Thyroid gland (tissue), 4 donors: ENCODE data around the gene FAM76B. TPM values are rescaled to one million over a fixed set of nuclear protein-coding genes. Genes with fewer than 3 reads are reported as not detected.

Experiments
- DNase-seq, 2 donors: peaks; one replicate each; pipeline ENCODE4 v3.0.0-alpha.2; 2019
- H3K27ac ChIP-seq, 3 donors: fragments of 200-600 bp; sonication (generic); 1 replicate in 2 of 3; 2 replicates in 1 of 3; pipeline ENCODE4 v1.5.1; 2016 to 2019; ENCODE audit warnings: mild to moderate bottlenecking in 1 of 3, moderate library complexity in 1 of 3
- H3K27me3 ChIP-seq: fragments of 200-600 bp; sonication (generic); one replicate; pipeline ENCODE4 v1.5.1; 2019
- H3K36me3 ChIP-seq, 2 donors: fragments of 200-600 bp; sonication (generic); one replicate each; pipeline ENCODE4 v1.5.1; 2016 to 2019
- H3K4me1 ChIP-seq, 2 donors: fragments of 200-600 bp; sonication (generic); one replicate each; pipeline ENCODE4 v1.5.1; 2017 to 2019
- H3K4me3 ChIP-seq, 3 donors: fragments of 200-600 bp; sonication (generic); replicated peaks in 1 of 3; 1 replicate in 2 of 3; 2 replicates in 1 of 3; pipeline ENCODE4 v1.5.1; 2016; ENCODE audit warnings: mild to moderate bottlenecking in 1 of 3
- H3K9me3 ChIP-seq: fragments of 200-600 bp; sonication (generic); one replicate; pipeline ENCODE4 v1.5.1; 2017
- CTCF ChIP-seq, 6 experiments: fragments of 200-600 bp in 3 of 6; fragments of 450-650 bp in 3 of 6; sonication (generic) in 3 of 6; IDR thresholded peaks; one replicate each; pipeline ENCODE4 v1.5.1; 2016 to 2019; ENCODE audit warnings: antibody characterized with exemption in 6 of 6, mild to moderate bottlenecking in 2 of 6, inconsistent platforms in 1 of 6, moderate library complexity in 1 of 6
- POLR2A ChIP-seq, 2 donors: fragments of 450-650 bp; IDR thresholded peaks; one replicate each; pipeline ENCODE4 v1.6.1; 2017; ENCODE audit warnings: antibody characterized with exemption in 2 of 2, mild to moderate bottlenecking in 2 of 2, moderate library complexity in 1 of 2
- WGBS, 2 donors: methylation state at CpG; one replicate each; pipeline ENCODE4 v1.1.5; 2017; 5-methylcytosine and 5-hydroxymethylcytosine counted together
- intact Hi-C: fragments of 100-400 bp; cut with DNase I; formaldehyde crosslinking; loops from one replicate; pipeline ENCODE4 v1.15.1; 2023
- total RNA-seq, 4 donors: library from RNA; depleted of rRNA; stranded (reverse); fragments of >200 nt; gene quantifications; one replicate each; pipeline ENCODE4 v1.2.3, GENCODE V29; 2016

Gene FAM76B
- total RNA-seq, 4 donors from 2014 or later: 37.4 to 61.9 (median 46.8) TPM

- intact Hi-C loops: no loop called here
- H3K4me3 ChIP-seq: no peak overlapping the region
- TF ChIP-seq CTCF (IDR thresholded peaks at IDR 0.05): no peak
- no peak for TF ChIP-seq POLR2A (IDR thresholded peaks at IDR 0.05)
- DNase-seq: no peak
- WGBS, 2 donors: 81 to 89% methylated on average over 2 of the region's 2 CpGs
- H3K36me3 ChIP-seq: no peaks in the 10 kb centered on the region
- no peaks in the 10 kb centered on the region for H3K9me3 ChIP-seq
- H3K27ac ChIP-seq: no peak overlapping the region
- no peaks in the 10 kb centered on the region for H3K4me1 ChIP-seq
- H3K27me3 ChIP-seq: no peaks in the 10 kb centered on the region
Observed at GRCh38 chr11:95805869-95806268, 16.3 kb upstream of the FAM76B start.

GRCh38 chr11:95803973-95804372 is 14.4 kb upstream of the FAM76B start:
- Histone ChIP-seq H3K36me3 (no peaks in the 10 kb centered on the region), H3K27ac (no peak overlapping the region), H3K9me3 (no peaks in the 10 kb centered on the region), H3K4me3 (no peak overlapping the region), H3K4me1 (no peaks in the 10 kb centered on the region), H3K27me3 (no peaks in the 10 kb centered on the region)
- WGBS, 2 donors: 96 to 98% methylated on average over 2 of the region's 2 CpGs
- DNase-seq: no peak
- TF ChIP-seq CTCF (IDR thresholded peaks at IDR 0.05) (no peak), POLR2A (IDR thresholded peaks at IDR 0.05) (no peak)
- intact Hi-C loops: no loop called here

GRCh38 chr11:95802806-95803205 is 13.2 kb upstream of the FAM76B start:
- no peak for DNase-seq
- TF ChIP-seq POLR2A (IDR thresholded peaks at IDR 0.05) (no peak), CTCF (IDR thresholded peaks at IDR 0.05) (no peak)
- 97 to 100% methylated on average over 1 of the region's 1 CpG for WGBS, 2 donors
- Histone ChIP-seq H3K9me3 (no peaks in the 10 kb centered on the region), H3K36me3 (no peaks in the 10 kb centered on the region), H3K4me1 (no peaks in the 10 kb centered on the region), H3K27ac (no peak overlapping the region), H3K4me3 (no peak overlapping the region), H3K27me3 (no peaks in the 10 kb centered on the region)
- intact Hi-C loops: no loop called here

- DNase-seq: no peak
- H3K4me1 ChIP-seq: no peaks in the 10 kb centered on the region
- H3K9me3 ChIP-seq: no peaks in the 10 kb centered on the region
- WGBS, 2 donors: 93 to 96% methylated on average over 12 of the region's 12 CpGs
- H3K27ac ChIP-seq: no peak overlapping the region
- no peaks in the 10 kb centered on the region for H3K36me3 ChIP-seq
- TF ChIP-seq POLR2A (IDR thresholded peaks at IDR 0.05) (no peak), CTCF (IDR thresholded peaks at IDR 0.05) (no peak)
- H3K4me3 ChIP-seq: no peak overlapping the region
- no peaks in the 10 kb centered on the region for H3K27me3 ChIP-seq
- intact Hi-C loops: no loop called here
Observed at GRCh38 chr11:95800438-95800837, 10.9 kb upstream of the FAM76B start.

- DNase-seq: no peak
- H3K4me1 ChIP-seq: no peaks in the 10 kb centered on the region
- no peaks in the 10 kb centered on the region for H3K27me3 ChIP-seq
- no peaks in the 10 kb centered on the region for H3K36me3 ChIP-seq
- intact Hi-C loops: no loop called here
- WGBS, 2 donors: 86 to 88% methylated on average over 1 of the region's 1 CpG
- no peak overlapping the region for H3K4me3 ChIP-seq
- TF ChIP-seq POLR2A (IDR thresholded peaks at IDR 0.05): no peak
- TF ChIP-seq CTCF (IDR thresholded peaks at IDR 0.05): no peak
- no peaks in the 10 kb centered on the region for H3K9me3 ChIP-seq
- no peak overlapping the region for H3K27ac ChIP-seq
Observed at GRCh38 chr11:95799546-95799945, 10.0 kb upstream of the FAM76B start.
